ENCODE results near the gene SLC4A1.

The SLC4A1 gene

GRCh38 chr17:44211281-44212265, 56.4 kb downstream of the SLC4A1 start:
- no peak for DNase-seq
- H3K27me3 Mint-ChIP-seq, result no peaks in the 10 kb centered on the region
- peak overlapping the region; percentile 31 to 33 for H3K27ac Mint-ChIP-seq

GRCh38 chr17:44210342-44211192, 57.4 kb downstream of the SLC4A1 start:
- Mint-ChIP-seq H3K4me1 (peaks cover 82% of the 10 kb centered on the region), H3K9me3 (peaks cover 0 to 6% of the 10 kb centered on the region in 2 donors), H3K27ac (peak overlapping the region; percentile 93 to 98), H3K27me3 (no peaks in the 10 kb centered on the region), H3K4me3 (peak overlapping the region; percentile 87)
- peak; percentile 92 for ATAC-seq
- peak; percentile 96 to 98 for DNase-seq

More at GRCh38 chr17:44211281-44212265, 56.4 kb downstream of the SLC4A1 start:
- Mint-ChIP-seq H3K4me1 (peaks cover 92% of the 10 kb centered on the region), H3K4me3 (peak overlapping the region; percentile 49 to 64), H3K9me3 (peaks cover 0 to 6% of the 10 kb centered on the region in 2 donors)
- ATAC-seq, result no peak

- peaks cover 74% of the 10 kb centered on the region for H3K4me1 Mint-ChIP-seq
- H3K9me3 Mint-ChIP-seq, result peaks cover 0 to 6% of the 10 kb centered on the region in 2 donors
- H3K27me3 Mint-ChIP-seq, result no peaks in the 10 kb centered on the region
- H3K27ac Mint-ChIP-seq, result peak overlapping the region; percentile 93 to 98
- H3K4me3 Mint-ChIP-seq, result peak overlapping the region; percentile 87
- DNase-seq, result peak; percentile 34 to 77
- ATAC-seq, result peak; percentile 83
Measured at GRCh38 chr17:44209786-44210341, 58.1 kb downstream of the SLC4A1 start.

GRCh38 chr17:44207743-44208142, 60.2 kb downstream of the SLC4A1 start:
- H3K27me3 Mint-ChIP-seq, result no peaks in the 10 kb centered on the region
- ATAC-seq, result no peak
- no peak overlapping the region for H3K4me3 Mint-ChIP-seq
- DNase-seq, result no peak
- no peaks in the 10 kb centered on the region for H3K9me3 Mint-ChIP-seq
- H3K4me1 Mint-ChIP-seq, result peaks cover 74% of the 10 kb centered on the region
- no peak overlapping the region for H3K27ac Mint-ChIP-seq

GRCh38 chr17:44207319-44207718, 60.6 kb downstream of the SLC4A1 start:
- Mint-ChIP-seq H3K27me3 (no peaks in the 10 kb centered on the region), H3K4me1 (peaks cover 74% of the 10 kb centered on the region), H3K27ac (no peak overlapping the region), H3K9me3 (no peaks in the 10 kb centered on the region), H3K4me3 (no peak overlapping the region)
- DNase-seq, result no peak
- ATAC-seq, result no peak

GRCh38 chr17:44206825-44207155, 61.1 kb downstream of the SLC4A1 start:
- no peaks in the 10 kb centered on the region for H3K27me3 Mint-ChIP-seq
- no peaks in the 10 kb centered on the region for H3K9me3 Mint-ChIP-seq
- ATAC-seq (no peak), DNase-seq (no peak)
- no peak overlapping the region for H3K4me3 Mint-ChIP-seq
- H3K27ac Mint-ChIP-seq, result no peak overlapping the region
- H3K4me1 Mint-ChIP-seq, result peaks cover 69% of the 10 kb centered on the region

GRCh38 chr17:44205962-44206824, 61.7 kb downstream of the SLC4A1 start:
- no peak for ATAC-seq
- no peak overlapping the region for H3K4me3 Mint-ChIP-seq
- peaks cover 66% of the 10 kb centered on the region for H3K4me1 Mint-ChIP-seq
- no peaks in the 10 kb centered on the region for H3K27me3 Mint-ChIP-seq
- no peak for DNase-seq
- no peaks in the 10 kb centered on the region for H3K9me3 Mint-ChIP-seq
- no peak overlapping the region for H3K27ac Mint-ChIP-seq

GRCh38 chr17:44204441-44204882, 63.5 kb downstream of the SLC4A1 start:
- ATAC-seq (no peak), DNase-seq (no peak)
- Mint-ChIP-seq H3K27ac (no peak overlapping the region), H3K4me3 (no peak overlapping the region), H3K9me3 (no peaks in the 10 kb centered on the region), H3K27me3 (no peaks in the 10 kb centered on the region), H3K4me1 (peaks cover 52% of the 10 kb centered on the region)

- peak; percentile 52 to 59 for DNase-seq
- no peak overlapping the region for H3K4me3 Mint-ChIP-seq
Measured at GRCh38 chr17:44203731-44204440, 64.0 kb downstream of the SLC4A1 start.

GRCh38 chr17:44202756-44203155, 65.2 kb downstream of the SLC4A1 start:
- no peak for DNase-seq
- Mint-ChIP-seq H3K4me1 (peaks cover 45% of the 10 kb centered on the region), H3K9me3 (no peaks in the 10 kb centered on the region), H3K4me3 (no peak overlapping the region), H3K27me3 (no peaks in the 10 kb centered on the region), H3K27ac (peak overlapping the region in 1 of 2 donors; percentile 36)
- no peak for ATAC-seq

More at GRCh38 chr17:44203731-44204440, 64.0 kb downstream of the SLC4A1 start:
- Mint-ChIP-seq H3K4me1 (peaks cover 46% of the 10 kb centered on the region), H3K9me3 (no peaks in the 10 kb centered on the region), H3K27ac (peak overlapping the region; percentile 2 to 80), H3K27me3 (no peaks in the 10 kb centered on the region)
- no peak for ATAC-seq

- Mint-ChIP-seq H3K4me3 (peak overlapping the region; percentile 94 to 95), H3K9me3 (no peaks in the 10 kb centered on the region), H3K4me1 (peaks cover 55% of the 10 kb centered on the region), H3K27ac (peak overlapping the region; percentile 87 to 97), H3K27me3 (no peaks in the 10 kb centered on the region)
- no peak for ATAC-seq
- DNase-seq, result no peak
Measured at GRCh38 chr17:44200478-44201155, 67.3 kb downstream of the SLC4A1 start.

GRCh38 chr17:44199553-44200477, 68.1 kb downstream of the SLC4A1 start, which contains the start of gene ATXN7L3:
ATXN7L3 (minus strand) TSS chr17:44199884; CDS start chr17:44198070, 1,814 bp downstream.
- no peaks in the 10 kb centered on the region for H3K9me3 Mint-ChIP-seq
- H3K4me3 Mint-ChIP-seq, result peak within 1 kb of the TSS; percentile 94 to 95
- H3K27me3 Mint-ChIP-seq, result no peaks in the 10 kb centered on the region
- ATAC-seq (peak; percentile 84), DNase-seq (peak; percentile 98)
- H3K27ac Mint-ChIP-seq, result peak within 1 kb of the TSS; percentile 91 to 97
- H3K4me1 Mint-ChIP-seq, result peaks cover 55% of the 10 kb centered on the region
